ENCODE data around the gene WDFY1.
"Not testable (repeated sequence)": the region's sequence is repeated elsewhere in the genome, so short reads cannot be mapped to it uniquely, and the experiment has no call there.

WDFY1 gene

GRCh38 chr2:223889229-223889628 is 55.9 kb downstream of the WDFY1 start:
- no peak for DNase-seq

- no peak for DNase-seq
Observed at GRCh38 chr2:223888251-223888650, 56.9 kb downstream of the WDFY1 start.

GRCh38 chr2:223887127-223887526 is 58.0 kb downstream of the WDFY1 start:
- no peak for DNase-seq

- no peak for DNase-seq
Observed at GRCh38 chr2:223886726-223887125, 58.4 kb downstream of the WDFY1 start.

- no peak for DNase-seq
Observed at GRCh38 chr2:223884399-223884798, 60.7 kb downstream of the WDFY1 start.

GRCh38 chr2:223882715-223883114 is 62.4 kb downstream of the WDFY1 start:
- DNase-seq: no peak

- peak; percentile 7 for DNase-seq
Observed at GRCh38 chr2:223880796-223881195, 64.3 kb downstream of the WDFY1 start.

- DNase-seq: no peak
Observed at GRCh38 chr2:223877721-223878410, 67.3 kb downstream of the WDFY1 start.

GRCh38 chr2:223873672-223874071 is 71.5 kb downstream of the WDFY1 start:
- DNase-seq: no peak

- not testable (repeated sequence) for DNase-seq
Observed at GRCh38 chr2:223872772-223873171, 72.4 kb downstream of the WDFY1 start.

GRCh38 chr2:223871661-223872060 is 73.5 kb downstream of the WDFY1 start:
- not testable (repeated sequence) for DNase-seq

GRCh38 chr2:223870840-223871611 is 74.1 kb downstream of the WDFY1 start:
- no peak for DNase-seq

- no peak for DNase-seq
Observed at GRCh38 chr2:223868005-223868404, 77.1 kb downstream of the WDFY1 start.

- no peak for DNase-seq
Observed at GRCh38 chr2:223865907-223866508, 79.1 kb downstream of the WDFY1 start.

- DNase-seq: no peak
Observed at GRCh38 chr2:223865124-223865523, 80.0 kb downstream of the WDFY1 start.

- no peak for DNase-seq
Observed at GRCh38 chr2:223863491-223863890, 81.6 kb downstream of the WDFY1 start.

GRCh38 chr2:223860809-223861738 is 84.1 kb downstream of the WDFY1 start:
- no peak for DNase-seq

- DNase-seq: no peak
Observed at GRCh38 chr2:223859070-223859469, 86.1 kb downstream of the WDFY1 start.

- DNase-seq: no peak
Observed at GRCh38 chr2:223856584-223856983, 88.6 kb downstream of the WDFY1 start.

GRCh38 chr2:223856021-223856420 is 89.1 kb downstream of the WDFY1 start:
- no peak for DNase-seq

- DNase-seq: no peak
Observed at GRCh38 chr2:223855426-223855825, 89.7 kb downstream of the WDFY1 start.

- DNase-seq: no peak
Observed at GRCh38 chr2:223854741-223855140, 90.4 kb downstream of the WDFY1 start.

GRCh38 chr2:223853425-223853837 is 91.7 kb downstream of the WDFY1 start:
- DNase-seq: no peak
